H9 (cell line): ENCODE results near the gene GORASP1. TPM values are rescaled to one million over a fixed set of nuclear protein-coding genes. Genes with fewer than 3 reads are reported as not detected.

Experiments
- DNase-seq: peaks from one replicate; pipeline ENCODE4 v3.0.0-alpha.2; 2017
- H2AFZ ChIP-seq: one replicate; pipeline ENCODE4 v1.6.1; 2013; ENCODE audit warnings: mild to moderate bottlenecking, low read length, control low read depth, moderate library complexity
- H2AK5ac ChIP-seq: 2 replicates; pipeline ENCODE4 v1.6.1; 2013; ENCODE audit warnings: low read length, control low read depth, mixed read lengths; ENCODE audit not compliant: insufficient read length
- H2BK120ac ChIP-seq: one replicate; pipeline ENCODE4 v1.6.1; 2013; ENCODE audit warnings: low read depth, mild to moderate bottlenecking, low read length, control low read depth, inconsistent platforms; ENCODE audit not compliant: poor library complexity, severe bottlenecking
- H2BK12ac ChIP-seq: 2 replicates; pipeline ENCODE4 v1.6.1; 2013; ENCODE audit warnings: low read length, control low read depth, mixed read lengths, low read depth; ENCODE audit not compliant: insufficient read length
- H2BK15ac ChIP-seq: 2 replicates; pipeline ENCODE4 v1.6.1; 2013; ENCODE audit warnings: low read depth, low read length, control low read depth
- H2BK20ac ChIP-seq: one replicate; pipeline ENCODE4 v1.6.1; 2013; ENCODE audit warnings: low read depth, mild to moderate bottlenecking, low read length, control low read depth, inconsistent platforms; ENCODE audit not compliant: poor library complexity, severe bottlenecking
- H2BK5ac ChIP-seq: 2 replicates; pipeline ENCODE4 v1.6.1; 2013; ENCODE audit warnings: low read length, control low read depth, mixed read lengths; ENCODE audit not compliant: insufficient read length
- H3K14ac ChIP-seq: 2 replicates; pipeline ENCODE4 v1.6.1; 2013; ENCODE audit warnings: low read length, control low read depth; ENCODE audit not compliant: insufficient read depth
- H3K18ac ChIP-seq: 2 replicates; pipeline ENCODE4 v1.6.1; 2013; ENCODE audit warnings: low read depth, mild to moderate bottlenecking, mixed read lengths, low read length, control low read depth; ENCODE audit not compliant: insufficient read length
- H3K23ac ChIP-seq: 2 replicates; pipeline ENCODE4 v1.6.1; 2013; ENCODE audit warnings: low read length, control low read depth, mixed read lengths, low read depth; ENCODE audit not compliant: insufficient read length
- H3K23me2 ChIP-seq: 2 replicates; pipeline ENCODE4 v1.6.1; 2013; ENCODE audit warnings: low read depth, mild to moderate bottlenecking, mixed read lengths, low read length, control low read depth; ENCODE audit not compliant: insufficient read length, poor library complexity, severe bottlenecking
- H3K27ac ChIP-seq: 2 replicates; pipeline ENCODE4 v1.5.1; 2013; ENCODE audit warnings: low read length, control low read depth, mixed read lengths, low read depth; ENCODE audit not compliant: insufficient read length
- H3K27me3 ChIP-seq: 2 replicates; pipeline ENCODE4 v1.6.1; 2013; ENCODE audit warnings: low read length, control low read depth, inconsistent platforms; ENCODE audit not compliant: insufficient read depth
- H3K4ac ChIP-seq: 2 replicates; pipeline ENCODE4 v1.6.1; 2013; ENCODE audit warnings: low read depth, mild to moderate bottlenecking, control low read depth, inconsistent platforms, low read length, moderate library complexity
- H3K4me1 ChIP-seq: 2 replicates; pipeline ENCODE4 v1.6.1; 2013; ENCODE audit warnings: low read length, control low read depth, inconsistent platforms; ENCODE audit not compliant: insufficient read depth
- H3K4me2 ChIP-seq: 2 replicates; pipeline ENCODE4 v1.6.1; 2013; ENCODE audit warnings: low read length, control low read depth, mixed read lengths; ENCODE audit not compliant: insufficient read length, insufficient read depth
- H3K56ac ChIP-seq: 2 replicates; pipeline ENCODE4 v1.6.1; 2013; ENCODE audit warnings: low read depth, mild to moderate bottlenecking, mixed read lengths, low read length, control low read depth; ENCODE audit not compliant: insufficient read length
- H3K79me1 ChIP-seq: 2 replicates; pipeline ENCODE4 v1.6.1; 2013; ENCODE audit warnings: low read depth, mild to moderate bottlenecking, moderate library complexity, low read length, control low read depth, inconsistent platforms; ENCODE audit not compliant: insufficient read depth, poor library complexity, severe bottlenecking
- H3K79me2 ChIP-seq: 2 replicates; pipeline ENCODE4 v1.6.1; 2013; ENCODE audit warnings: low read length, control low read depth, inconsistent platforms; ENCODE audit not compliant: insufficient read depth
- H3K9ac ChIP-seq: 2 replicates; pipeline ENCODE4 v1.6.1; 2013; ENCODE audit warnings: low read length, control low read depth, mixed read lengths; ENCODE audit not compliant: insufficient read length; ENCODE audit errors: extremely low read depth
- H3K9me3 ChIP-seq: one replicate; pipeline ENCODE4 v1.6.1; 2013; ENCODE audit warnings: low read depth, low read length, inconsistent platforms; ENCODE audit not compliant: control insufficient read depth
- H3T11ph ChIP-seq: one replicate; pipeline ENCODE4 v1.6.1; 2013; ENCODE audit warnings: mild to moderate bottlenecking, low read length, control low read depth, inconsistent platforms
- H4K20me1 ChIP-seq: one replicate; pipeline ENCODE4 v1.6.1; 2013; ENCODE audit not compliant: control insufficient read depth, insufficient read length, insufficient read depth
- H4K5ac ChIP-seq: 2 replicates; pipeline ENCODE4 v1.6.1; 2013; ENCODE audit warnings: low read depth, mild to moderate bottlenecking, mixed read lengths, low read length, control low read depth; ENCODE audit not compliant: insufficient read length
- H4K8ac ChIP-seq: replicated peaks from 2 replicates; pipeline ENCODE4 v1.6.1; 2013; ENCODE audit warnings: low read length, control low read depth, mixed read lengths, low read depth; ENCODE audit not compliant: insufficient read length
- H4K91ac ChIP-seq: 2 replicates; pipeline ENCODE4 v1.6.1; 2013; ENCODE audit warnings: low read depth, mild to moderate bottlenecking, moderate library complexity, mixed read lengths, low read length, control low read depth; ENCODE audit not compliant: insufficient read length
- H3K27ac Mint-ChIP-seq, 3 experiments: 2 replicates in 2 of 3; 3 replicates in 1 of 3; pipeline ENCODE4 v1.8.0; 2020 to 2021; ENCODE audit warnings: mixed read lengths in 3 of 3, mild to moderate bottlenecking in 1 of 3, moderate library complexity in 1 of 3
- H3K27me3 Mint-ChIP-seq: 2 replicates; pipeline ENCODE4 v1.8.0; 2021; ENCODE audit warnings: low read depth, mild to moderate bottlenecking, moderate library complexity, mixed read lengths
- H3K36me3 Mint-ChIP-seq, 3 experiments: 2 replicates in 2 of 3; 3 replicates in 1 of 3; pipeline ENCODE4 v1.8.0; 2020 to 2021; ENCODE audit warnings: low read depth in 3 of 3, mixed read lengths in 3 of 3; ENCODE audit not compliant: insufficient read depth in 1 of 3
- H3K4me1 Mint-ChIP-seq, 2 experiments: 2 replicates each; pipeline ENCODE4 v1.8.0; 2020; ENCODE audit warnings: mixed read lengths in 2 of 2
- H3K4me3 Mint-ChIP-seq, 2 experiments: 2 replicates in 1 of 2; 3 replicates in 1 of 2; pipeline ENCODE4 v1.8.0; 2020 to 2021; ENCODE audit warnings: mild to moderate bottlenecking in 2 of 2, mixed read lengths in 2 of 2, moderate library complexity in 1 of 2
- H3K9me3 Mint-ChIP-seq, 2 experiments: 2 replicates in 1 of 2; 3 replicates in 1 of 2; pipeline ENCODE4 v1.8.0; 2020; ENCODE audit warnings: mild to moderate bottlenecking in 2 of 2, mixed read lengths in 2 of 2, moderate library complexity in 1 of 2
- CTCF ChIP-seq: fragments of 200-600 bp; sonication (generic); conservative IDR thresholded peaks from 3 replicates; pipeline ENCODE4 v1.8.0; 2021; ENCODE audit warnings: antibody characterized with exemption, mild to moderate bottlenecking
- WGBS: extraction: QIAGEN DNeasy Blood & Tissue Kit; methylation state at CpG from one replicate; pipeline ENCODE4 v1.1.7; 2013; ENCODE audit warnings: missing lambda C conversion rate, low lambda C conversion rate, mixed read lengths; ENCODE audit not compliant: insufficient read length; ENCODE audit errors: extremely low coverage; 5-methylcytosine and 5-hydroxymethylcytosine counted together
- total RNA-seq: library from RNA; stranded (reverse); gene quantifications from 2 replicates; pipeline ENCODE4 v1.2.1, GENCODE V29; 2021

Gene GORASP1
- total RNA-seq, 1 experiment from 2014 or later: 37.4 TPM

GRCh38 chr3:39064646-39065045 is 42.8 kb downstream of the GORASP1 start:
- Histone ChIP-seq H3K23me2 (no peaks in the 10 kb centered on the region), H3K4me2 (no peak overlapping the region), H2BK12ac (no peak overlapping the region), H3T11ph (no peak overlapping the region), H3K9ac (no peak overlapping the region), H4K5ac (no peak overlapping the region), H3K23ac (no peak overlapping the region), H3K27ac (no peak overlapping the region), H4K20me1 (no peaks in the 10 kb centered on the region), H2BK15ac (no peak overlapping the region), H2BK120ac (no peak overlapping the region), H4K91ac (no peak overlapping the region), H3K14ac (no peak overlapping the region), H3K9me3 (no peaks in the 10 kb centered on the region), H3K4ac (no peak overlapping the region), H4K8ac (no peak overlapping the region), H2AK5ac (no peak overlapping the region), H2BK5ac (no peak overlapping the region), H3K18ac (no peak overlapping the region), H3K79me1 (peaks cover 8% of the 10 kb centered on the region), H3K56ac (no peak overlapping the region), H2AFZ (no peak overlapping the region), H3K4me1 (no peaks in the 10 kb centered on the region), H2BK20ac (no peak overlapping the region), H3K79me2 (no peaks in the 10 kb centered on the region), H3K27me3 (no peaks in the 10 kb centered on the region)
- Mint-ChIP-seq H3K27ac (no peak overlapping the region), H3K9me3 (no peaks in the 10 kb centered on the region), H3K36me3 (peaks cover 2 to 21% (median 20%) of the 10 kb centered on the region in 3 experiments; a peak in 6 of 7 replicates), H3K4me3 (no peak overlapping the region), H3K27me3 (no peaks in the 10 kb centered on the region), H3K4me1 (no peaks in the 10 kb centered on the region)
- TF ChIP-seq CTCF: no peak
- DNase-seq: no peak
- no CpG with 5 or more reads among the region's 1 CpG for WGBS
